Epithelial cell of esophagus (primary cell): ENCODE results near the gene PARVB.

Experiments
- DNase-seq: peaks from one replicate; pipeline ENCODE4 v3.0.0; 2010; ENCODE audit warnings: low read depth
- H3K4me3 ChIP-seq: 2 replicates; pipeline ENCODE4 v1.5.1; 2011; ENCODE audit warnings: mild to moderate bottlenecking, low read length, control low read depth
- CTCF ChIP-seq: IDR thresholded peaks from 2 replicates; pipeline ENCODE4 v1.5.1; 2011; ENCODE audit warnings: low read depth, mild to moderate bottlenecking, low read length, control low read depth, inconsistent platforms; ENCODE audit not compliant: insufficient read depth; ENCODE audit errors: missing control alignments

PARVB gene

GRCh38 chr22:44207981-44208317 lies 183.8 kb downstream of the PARVB start:
- no peak for DNase-seq
- no peak overlapping the region for H3K4me3 ChIP-seq
- TF ChIP-seq CTCF, result no peak

- DNase-seq, result no peak
- no peak for TF ChIP-seq CTCF
- no peak overlapping the region for H3K4me3 ChIP-seq
Observed at GRCh38 chr22:44209343-44209742, 185.2 kb downstream of the PARVB start.

GRCh38 chr22:44210722-44211121 lies 186.6 kb downstream of the PARVB start:
- DNase-seq, result no peak
- TF ChIP-seq CTCF, result no peak
- no peak overlapping the region for H3K4me3 ChIP-seq

GRCh38 chr22:44211256-44211945 lies 187.3 kb downstream of the PARVB start:
- no peak for TF ChIP-seq CTCF
- no peak for DNase-seq

DNA sequence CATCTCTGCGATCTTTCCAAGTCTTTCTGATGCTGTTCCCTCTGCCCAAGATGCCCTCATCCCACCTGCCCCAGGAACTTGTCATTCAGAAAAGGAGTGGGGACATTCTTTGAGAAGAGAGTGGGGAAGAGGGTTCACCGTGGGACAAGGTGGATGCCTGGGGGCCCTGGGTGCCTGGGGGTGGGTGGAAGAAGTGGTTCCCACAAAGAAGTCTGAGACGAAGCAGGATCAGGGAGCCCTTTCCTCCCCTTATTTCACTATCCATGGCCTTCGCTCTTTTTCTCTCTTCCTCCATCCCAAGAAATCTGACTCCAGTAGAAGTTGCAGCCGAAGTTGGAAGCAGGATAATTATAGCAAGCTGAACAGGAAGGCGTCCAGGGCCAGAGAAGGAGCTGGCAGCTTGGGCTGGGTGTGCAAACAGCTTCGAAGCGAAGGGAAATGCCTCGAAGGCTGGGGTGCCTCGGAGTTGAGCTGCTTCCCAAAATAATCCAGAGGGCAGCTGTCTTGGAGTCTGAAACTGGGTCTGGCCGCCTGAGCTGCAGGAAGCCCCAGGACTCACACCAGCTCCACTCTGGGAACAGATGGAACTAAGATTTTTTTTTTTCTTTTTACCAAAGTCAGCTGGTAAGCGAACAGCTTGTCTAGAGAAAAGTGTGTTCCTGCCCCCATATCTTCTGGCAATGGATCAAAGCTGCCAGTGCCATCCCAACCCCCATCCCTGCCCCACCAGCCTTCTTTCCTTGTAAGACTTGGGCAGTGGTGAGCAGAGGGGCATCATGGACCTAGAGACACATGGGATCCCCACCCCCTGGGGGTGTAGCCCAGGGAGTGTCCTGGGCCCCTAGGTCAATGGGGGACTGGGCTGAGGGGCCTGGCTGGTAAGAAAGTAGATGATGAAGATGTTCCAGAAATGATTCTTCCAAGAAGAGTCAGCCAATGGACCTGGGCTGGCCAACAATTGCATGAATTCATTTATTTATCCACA lies 188.1 kb downstream of the PARVB start:
- no peak for DNase-seq
- no peak overlapping the region for H3K4me3 ChIP-seq
- no peak for TF ChIP-seq CTCF

More at GRCh38 chr22:44211256-44211945, 187.3 kb downstream of the PARVB start:
- no peak overlapping the region for H3K4me3 ChIP-seq

GRCh38 chr22:44212936-44213335 lies 188.8 kb downstream of the PARVB start:
- no peak overlapping the region for H3K4me3 ChIP-seq
- no peak for TF ChIP-seq CTCF
- DNase-seq, result no peak
